ENCODE data around the gene LAIR2.

Gene LAIR2

DNA sequence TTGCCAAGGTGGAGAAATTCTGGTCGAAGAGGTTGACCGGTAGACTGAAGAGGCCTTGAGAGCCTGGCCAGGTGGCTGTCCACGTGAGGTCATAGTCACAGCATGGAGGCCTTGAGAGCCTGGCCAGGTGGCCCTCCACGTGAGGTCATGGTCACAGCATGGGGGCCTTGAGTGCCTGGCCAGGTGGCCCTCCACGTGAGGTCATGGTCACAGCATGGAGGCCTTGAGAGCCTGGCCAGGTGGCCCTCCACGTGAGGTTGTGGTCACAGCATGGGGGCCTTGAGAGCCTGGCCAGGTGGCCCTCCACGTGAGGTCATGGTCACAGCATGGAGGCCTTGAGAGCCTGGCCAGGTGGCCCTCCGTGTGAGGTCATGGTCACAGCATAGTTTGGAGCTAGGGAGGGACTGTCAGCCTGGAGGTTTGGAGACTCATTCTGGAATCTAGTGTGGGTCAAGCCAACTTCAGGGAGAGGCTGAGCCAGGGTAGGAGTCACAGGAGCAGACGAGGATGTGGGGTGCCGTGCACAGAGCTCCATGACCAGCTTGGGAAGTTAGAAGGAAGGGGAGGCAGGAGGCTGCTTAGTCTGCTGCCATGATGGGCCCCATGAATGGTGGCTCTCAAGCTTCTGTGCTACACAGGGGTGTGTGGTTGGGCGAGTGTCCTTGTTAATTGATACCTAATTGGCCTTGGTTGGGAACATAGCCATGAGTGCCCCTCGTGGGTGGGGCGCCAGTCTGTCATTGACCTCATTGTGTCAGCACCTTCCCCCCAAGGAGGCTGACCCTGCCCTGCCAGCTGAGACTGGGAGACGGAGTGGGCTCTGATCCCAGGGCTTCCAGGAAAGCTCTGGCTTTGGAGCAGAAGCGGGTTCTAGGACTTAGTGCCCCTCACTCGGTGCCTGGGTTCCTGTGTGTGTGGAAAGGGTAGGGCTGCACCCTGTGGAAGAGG is 43.1 kb upstream of the LAIR2 start:
- H3K9me3 ChIP-seq (ENCODE audit: control insufficient read depth in 5 of 5, low read length in 5 of 5) = no peaks in the 10 kb centered on the region
- H3K27me3 ChIP-seq (ENCODE audit: control insufficient read depth in 5 of 5, insufficient read depth in 4 of 5, low read length in 5 of 5) = no peaks in the 10 kb centered on the region
- peaks cover 0 to 76% (median 72%) of the 10 kb centered on the region in 5 donors for H3K36me3 ChIP-seq (ENCODE audit: control insufficient read depth in 5 of 5, insufficient read depth in 5 of 5, low read length in 5 of 5)
- H3K4me1 ChIP-seq (ENCODE audit: control insufficient read depth in 5 of 5, insufficient read depth in 5 of 5, low read length in 5 of 5) = peaks cover 0 to 40% (median 32%) of the 10 kb centered on the region in 5 donors
- no peak overlapping the region for H3K4me3 ChIP-seq (ENCODE audit: low read depth in 1 of 5, low read length in 5 of 5)
- no peak overlapping the region for H3K27ac ChIP-seq (ENCODE audit: low read depth, low read length)
- peak overlapping the region in 1 of 5 donors; percentile 2 for H3K9ac ChIP-seq (ENCODE audit: low read length in 5 of 5)

DNA sequence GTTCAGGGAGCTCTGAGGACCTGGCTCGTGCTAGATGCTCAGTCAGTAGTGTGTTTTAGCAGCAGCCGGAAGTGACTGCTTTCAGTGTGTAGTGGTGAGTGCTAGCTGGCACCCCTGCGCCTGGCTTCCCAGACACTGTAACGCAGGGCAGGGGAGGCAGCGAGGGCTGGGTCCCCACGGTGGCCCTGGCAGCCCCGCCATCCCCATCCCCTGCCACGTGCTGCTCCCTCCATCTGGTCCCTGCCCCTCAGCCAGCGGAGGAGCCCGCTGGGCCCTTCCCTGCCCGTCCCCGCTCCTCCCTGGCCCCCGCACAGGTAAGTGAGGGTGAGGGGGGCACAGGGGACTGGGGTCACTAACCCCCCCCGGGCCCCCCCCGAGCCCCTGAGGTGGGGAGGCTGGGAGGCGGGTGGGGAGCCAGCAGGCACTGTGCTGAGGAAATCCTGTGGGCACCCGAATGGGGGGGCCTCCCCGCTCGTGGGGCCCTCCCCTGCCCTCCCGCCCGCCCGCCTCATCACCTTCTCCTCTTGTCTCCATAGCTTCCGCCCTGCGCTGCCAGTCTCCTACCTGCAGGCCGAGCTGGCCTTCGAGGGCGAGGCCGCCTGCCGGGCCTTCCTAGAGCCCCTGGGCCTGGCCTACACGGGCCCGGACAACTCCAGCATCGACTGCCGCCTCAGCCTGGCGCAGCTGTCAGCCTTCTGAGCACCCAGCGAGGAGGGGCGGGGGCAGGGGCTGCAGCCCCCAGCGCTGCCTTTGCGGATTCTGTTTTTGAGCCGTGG is 42.2 kb upstream of the LAIR2 start:
- Histone ChIP-seq H3K4me3 (ENCODE audit: low read depth in 1 of 5, low read length in 5 of 5) (no peak overlapping the region), H3K36me3 (ENCODE audit: control insufficient read depth in 5 of 5, insufficient read depth in 5 of 5, low read length in 5 of 5) (peaks cover 0 to 67% (median 64%) of the 10 kb centered on the region in 5 donors), H3K9me3 (ENCODE audit: control insufficient read depth in 5 of 5, low read length in 5 of 5) (no peaks in the 10 kb centered on the region), H3K27me3 (ENCODE audit: control insufficient read depth in 5 of 5, insufficient read depth in 4 of 5, low read length in 5 of 5) (no peaks in the 10 kb centered on the region), H3K4me1 (ENCODE audit: control insufficient read depth in 5 of 5, insufficient read depth in 5 of 5, low read length in 5 of 5) (peaks cover 0 to 44% (median 36%) of the 10 kb centered on the region in 5 donors), H3K9ac (ENCODE audit: low read length in 5 of 5) (peak overlapping the region in 1 of 5 donors; percentile 2), H3K27ac (ENCODE audit: low read depth, low read length) (no peak overlapping the region)

DNA sequence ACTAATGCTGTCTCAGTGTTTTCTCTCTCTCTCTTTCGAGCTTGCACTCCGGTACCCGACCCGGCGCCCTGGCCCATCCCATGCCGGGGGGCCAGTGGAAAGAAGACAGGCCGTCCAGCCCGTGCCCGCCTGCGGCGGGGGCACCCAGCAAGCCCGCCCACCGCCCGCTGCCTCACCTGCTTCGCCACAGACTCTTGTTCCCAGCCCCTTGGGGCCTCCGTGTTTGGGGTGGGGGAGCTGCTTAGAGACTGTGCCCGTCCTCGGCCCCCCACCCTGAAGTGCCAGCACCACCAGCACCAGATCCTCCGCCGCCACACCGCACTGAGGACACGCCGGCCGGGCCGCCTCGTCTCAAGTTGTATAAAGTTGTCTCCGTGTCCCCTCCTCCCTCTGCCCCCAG is 41.4 kb upstream of the LAIR2 start:
- Histone ChIP-seq H3K36me3 (ENCODE audit: control insufficient read depth in 5 of 5, insufficient read depth in 5 of 5, low read length in 5 of 5) (peaks cover 0 to 59% (median 56%) of the 10 kb centered on the region in 5 donors), H3K4me1 (ENCODE audit: control insufficient read depth in 5 of 5, insufficient read depth in 5 of 5, low read length in 5 of 5) (peaks cover 0 to 44% (median 36%) of the 10 kb centered on the region in 5 donors), H3K4me3 (ENCODE audit: low read depth in 1 of 5, low read length in 5 of 5) (no peak overlapping the region), H3K9me3 (ENCODE audit: control insufficient read depth in 5 of 5, low read length in 5 of 5) (no peaks in the 10 kb centered on the region), H3K9ac (ENCODE audit: low read length in 5 of 5) (no peak overlapping the region), H3K27ac (ENCODE audit: low read depth, low read length) (no peak overlapping the region), H3K27me3 (ENCODE audit: control insufficient read depth in 5 of 5, insufficient read depth in 4 of 5, low read length in 5 of 5) (no peaks in the 10 kb centered on the region)

DNA sequence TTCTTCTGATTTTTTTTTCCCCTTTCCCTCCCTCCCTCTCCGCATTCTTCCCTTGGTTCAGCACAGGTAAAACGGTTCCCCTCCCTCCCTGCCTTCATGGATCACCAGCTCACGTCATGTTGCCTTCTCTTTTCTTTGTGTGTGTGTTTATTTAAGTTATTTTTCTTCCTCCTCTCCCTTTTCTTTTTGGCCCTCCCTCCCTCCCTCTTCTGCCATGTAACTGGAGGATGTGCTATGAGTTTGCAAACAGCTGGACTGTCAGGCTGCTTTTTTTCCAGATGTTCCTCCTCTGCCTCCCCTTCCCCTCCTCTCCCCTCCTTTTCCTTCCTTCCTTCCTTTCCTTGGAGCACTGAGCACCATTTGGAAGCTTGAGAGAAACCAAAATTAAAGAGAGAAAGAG is 41.0 kb upstream of the LAIR2 start:
- H3K27ac ChIP-seq (ENCODE audit: low read depth, low read length) = peak overlapping the region; percentile 88
- no peak overlapping the region for H3K9ac ChIP-seq (ENCODE audit: low read length in 5 of 5)
- no peaks in the 10 kb centered on the region for H3K27me3 ChIP-seq (ENCODE audit: control insufficient read depth in 5 of 5, insufficient read depth in 4 of 5, low read length in 5 of 5)
- H3K36me3 ChIP-seq (ENCODE audit: control insufficient read depth in 5 of 5, insufficient read depth in 5 of 5, low read length in 5 of 5) = peaks cover 0 to 55% (median 52%) of the 10 kb centered on the region in 5 donors
- H3K9me3 ChIP-seq (ENCODE audit: control insufficient read depth in 5 of 5, low read length in 5 of 5) = no peaks in the 10 kb centered on the region
- H3K4me3 ChIP-seq (ENCODE audit: low read depth in 1 of 5, low read length in 5 of 5) = no peak overlapping the region
- peaks cover 0 to 44% (median 36%) of the 10 kb centered on the region in 5 donors for H3K4me1 ChIP-seq (ENCODE audit: control insufficient read depth in 5 of 5, insufficient read depth in 5 of 5, low read length in 5 of 5)

DNA sequence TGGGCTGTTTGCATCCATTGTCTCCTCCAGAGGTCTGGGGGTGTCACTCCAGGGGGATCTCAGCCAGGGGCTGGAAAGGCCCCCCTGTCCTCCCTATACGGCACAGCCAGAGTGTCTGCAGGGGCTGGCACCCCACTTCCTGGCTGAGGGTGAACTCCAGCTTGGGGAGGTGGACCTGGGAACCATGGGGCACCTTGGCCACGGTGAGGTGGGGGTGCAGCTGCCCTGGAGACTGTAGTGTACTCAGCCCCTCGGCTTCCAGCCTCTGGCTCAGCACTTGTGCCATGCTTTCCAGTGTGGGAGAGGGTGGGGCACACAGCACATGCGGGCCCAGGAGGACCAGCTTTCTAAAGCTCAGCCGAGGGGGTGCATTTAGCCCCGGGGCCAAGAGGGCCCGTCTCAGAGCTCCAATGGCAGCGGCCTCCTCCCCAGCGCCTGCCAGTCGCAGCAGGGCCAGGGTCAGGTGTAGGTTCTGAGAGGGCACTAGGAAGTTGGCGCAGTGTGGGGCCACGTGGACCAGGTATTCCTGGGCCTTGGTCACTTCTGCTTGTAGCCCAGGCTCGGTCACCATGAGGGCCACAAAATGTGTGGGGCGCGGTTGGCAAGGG is 40.5 kb upstream of the LAIR2 start:
- no peaks in the 10 kb centered on the region for H3K27me3 ChIP-seq (ENCODE audit: control insufficient read depth in 5 of 5, insufficient read depth in 4 of 5, low read length in 5 of 5)
- peaks cover 0 to 50% (median 47%) of the 10 kb centered on the region in 5 donors for H3K36me3 ChIP-seq (ENCODE audit: control insufficient read depth in 5 of 5, insufficient read depth in 5 of 5, low read length in 5 of 5)
- H3K9ac ChIP-seq (ENCODE audit: low read length in 5 of 5) = peak overlapping the region in 4 of 5 donors; percentile 73 to 92 (median 80)
- peak overlapping the region in 4 of 5 donors; percentile 64 to 76 (median 68) for H3K4me3 ChIP-seq (ENCODE audit: low read depth in 1 of 5, low read length in 5 of 5)
- H3K27ac ChIP-seq (ENCODE audit: low read depth, low read length) = peak overlapping the region; percentile 88
- no peaks in the 10 kb centered on the region for H3K9me3 ChIP-seq (ENCODE audit: control insufficient read depth in 5 of 5, low read length in 5 of 5)
- H3K4me1 ChIP-seq (ENCODE audit: control insufficient read depth in 5 of 5, insufficient read depth in 5 of 5, low read length in 5 of 5) = peaks cover 0 to 44% (median 36%) of the 10 kb centered on the region in 5 donors

DNA sequence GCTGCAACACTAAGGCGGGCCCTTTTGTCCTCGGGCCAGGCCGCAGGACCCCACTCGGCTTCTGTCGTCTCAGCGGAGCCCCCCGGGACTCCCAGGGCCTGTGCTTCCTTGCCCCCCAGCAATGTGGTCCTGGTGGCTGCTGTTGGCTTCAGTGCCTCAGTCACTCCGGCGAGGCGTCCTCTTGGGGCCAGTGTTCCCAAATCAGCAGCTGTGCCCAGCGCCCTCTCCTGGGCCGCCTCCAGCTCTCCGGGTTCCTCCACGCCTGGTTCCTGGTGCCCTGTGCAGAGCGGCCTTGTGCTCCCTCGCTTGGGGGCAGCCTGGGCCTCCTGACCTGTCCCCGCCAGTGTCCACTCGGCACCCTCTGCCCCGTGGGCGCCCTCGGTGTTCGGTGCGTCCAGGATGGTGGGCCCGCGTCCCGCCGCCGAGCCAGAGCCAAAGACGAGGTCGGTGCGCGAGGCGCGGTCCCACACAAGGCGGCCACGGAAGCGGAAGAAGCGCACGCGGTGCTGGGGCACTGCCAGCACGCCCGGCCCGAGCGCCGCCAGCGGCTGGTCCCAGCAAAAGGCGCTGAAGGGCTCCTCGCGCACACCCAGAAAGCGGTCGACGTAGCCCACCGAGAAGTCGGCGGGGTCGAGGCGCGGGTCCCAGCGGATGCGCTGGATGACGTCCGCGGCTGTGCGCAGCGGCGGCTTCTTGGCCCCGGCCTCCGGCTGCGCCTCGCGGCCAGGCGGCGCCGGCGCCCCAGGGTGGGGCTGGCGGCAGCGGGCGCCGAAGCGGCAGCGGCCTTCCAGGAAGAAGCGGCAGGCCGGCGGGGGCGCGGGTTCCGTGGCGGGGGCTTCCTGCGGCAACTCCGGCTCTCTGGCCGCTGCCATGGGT is 39.7 kb upstream of the LAIR2 start:
- Histone ChIP-seq H3K27ac (ENCODE audit: low read depth, low read length) (peak overlapping the region; percentile 88), H3K4me3 (ENCODE audit: low read depth in 1 of 5, low read length in 5 of 5) (peak overlapping the region in 4 of 5 donors; percentile 64 to 76 (median 68)), H3K9me3 (ENCODE audit: control insufficient read depth in 5 of 5, low read length in 5 of 5) (no peaks in the 10 kb centered on the region), H3K9ac (ENCODE audit: low read length in 5 of 5) (peak overlapping the region in 4 of 5 donors; percentile 73 to 92 (median 80)), H3K36me3 (ENCODE audit: control insufficient read depth in 5 of 5, insufficient read depth in 5 of 5, low read length in 5 of 5) (peaks cover 0 to 42% (median 40%) of the 10 kb centered on the region in 5 donors), H3K4me1 (ENCODE audit: control insufficient read depth in 5 of 5, insufficient read depth in 5 of 5, low read length in 5 of 5) (peaks cover 0 to 44% (median 36%) of the 10 kb centered on the region in 5 donors), H3K27me3 (ENCODE audit: control insufficient read depth in 5 of 5, insufficient read depth in 4 of 5, low read length in 5 of 5) (no peaks in the 10 kb centered on the region)

DNA sequence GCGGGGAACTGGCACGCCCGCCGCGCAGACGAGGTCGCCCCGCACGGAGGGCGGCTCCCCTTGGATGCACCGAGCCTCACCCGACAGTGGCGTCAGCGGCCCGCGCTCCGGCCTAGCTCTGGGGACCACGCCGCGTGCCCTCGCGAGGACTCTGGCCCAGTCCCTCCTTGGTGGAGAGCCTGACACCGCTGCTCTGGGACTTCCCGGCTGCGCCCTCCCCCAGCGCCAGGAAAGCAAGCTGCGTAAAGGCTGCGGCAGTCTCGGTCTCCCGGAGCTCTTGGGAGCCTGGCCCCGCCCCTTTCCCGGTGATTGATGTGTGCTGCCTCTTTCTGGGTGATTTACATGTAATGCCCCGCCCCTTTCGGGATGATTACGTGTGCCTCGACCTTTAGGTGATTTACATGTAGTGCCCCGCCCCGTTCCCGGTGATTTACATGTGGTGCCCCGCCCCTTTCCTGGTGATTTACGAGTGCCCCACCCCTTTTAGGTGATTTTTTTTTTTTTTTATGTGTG is 39.0 kb upstream of the LAIR2 start, which contains the start of gene LENG9:
LENG9 (minus strand) TSS at position 248 of the 513 bp plus-strand sequence. CDS start 252 bp downstream, outside the sequence.
- no peaks in the 10 kb centered on the region for H3K9me3 ChIP-seq (ENCODE audit: control insufficient read depth in 5 of 5, low read length in 5 of 5)
- H3K36me3 ChIP-seq (ENCODE audit: control insufficient read depth in 5 of 5, insufficient read depth in 5 of 5, low read length in 5 of 5) = peaks cover 0 to 35% (median 33%) of the 10 kb centered on the region in 5 donors
- peak within 1 kb of the TSS in 4 of 5 donors; percentile 73 to 92 (median 80) for H3K9ac ChIP-seq (ENCODE audit: low read length in 5 of 5)
- no peaks in the 10 kb centered on the region for H3K27me3 ChIP-seq (ENCODE audit: control insufficient read depth in 5 of 5, insufficient read depth in 4 of 5, low read length in 5 of 5)
- peaks cover 0 to 44% (median 36%) of the 10 kb centered on the region in 5 donors for H3K4me1 ChIP-seq (ENCODE audit: control insufficient read depth in 5 of 5, insufficient read depth in 5 of 5, low read length in 5 of 5)
- H3K27ac ChIP-seq (ENCODE audit: low read depth, low read length) = peak within 1 kb of the TSS; percentile 88
- peak within 1 kb of the TSS; percentile 64 to 80 (median 70) for H3K4me3 ChIP-seq (ENCODE audit: low read depth in 1 of 5, low read length in 5 of 5)

DNA sequence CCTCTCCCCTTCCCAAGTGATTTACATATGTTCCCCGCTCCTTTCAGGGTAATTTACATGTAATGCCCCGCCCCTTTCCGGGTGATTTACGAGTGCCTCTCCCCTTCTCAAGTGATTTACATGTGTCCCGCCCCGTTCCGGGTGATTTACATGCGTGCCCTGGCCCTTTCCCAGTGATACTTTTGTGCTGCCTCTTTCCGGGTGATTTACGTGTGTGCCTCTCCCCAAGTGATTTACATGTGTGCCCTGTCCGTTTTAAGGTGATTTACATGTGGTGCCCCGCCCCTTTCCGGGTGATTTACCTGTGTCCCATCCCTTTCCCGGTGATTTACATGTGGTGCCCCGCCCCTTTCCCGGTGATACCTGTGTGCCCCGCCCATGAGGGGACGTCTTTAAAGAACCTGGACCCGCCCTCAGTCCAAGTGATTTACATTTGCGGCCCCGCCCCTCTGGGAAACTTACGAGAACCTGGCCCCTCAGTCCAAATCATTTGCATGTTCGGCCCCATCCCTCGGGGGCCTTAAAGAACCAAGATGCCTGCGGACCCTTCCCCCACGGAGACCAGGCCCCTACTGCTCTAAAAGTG is 38.5 kb upstream of the LAIR2 start:
- Histone ChIP-seq H3K9ac (ENCODE audit: low read length in 5 of 5) (peak overlapping the region in 4 of 5 donors; percentile 30 to 68 (median 56)), H3K36me3 (ENCODE audit: control insufficient read depth in 5 of 5, insufficient read depth in 5 of 5, low read length in 5 of 5) (peaks cover 0 to 30% (median 27%) of the 10 kb centered on the region in 5 donors), H3K27ac (ENCODE audit: low read depth, low read length) (peak overlapping the region; percentile 88), H3K4me1 (ENCODE audit: control insufficient read depth in 5 of 5, insufficient read depth in 5 of 5, low read length in 5 of 5) (peaks cover 0 to 46% (median 37%) of the 10 kb centered on the region in 5 donors), H3K27me3 (ENCODE audit: control insufficient read depth in 5 of 5, insufficient read depth in 4 of 5, low read length in 5 of 5) (no peaks in the 10 kb centered on the region), H3K4me3 (ENCODE audit: low read depth in 1 of 5, low read length in 5 of 5) (peak overlapping the region; percentile 64 to 80 (median 70)), H3K9me3 (ENCODE audit: control insufficient read depth in 5 of 5, low read length in 5 of 5) (no peaks in the 10 kb centered on the region)
